Type B pancreatic cell (in vitro differentiated cells): ENCODE data around the gene PPP2R2D. TPM values are rescaled to one million over a fixed set of nuclear protein-coding genes. Genes with fewer than 3 reads are reported as not detected.

Experiments
- DNase-seq: peaks from one replicate; pipeline ENCODE4 v3.0.0; 2021; ENCODE audit warnings: mixed read lengths; ENCODE audit not compliant: unreplicated experiment; ENCODE audit errors: extremely low spot score
- H3K27ac Mint-ChIP-seq: 2 replicates; pipeline ENCODE4 v1.8.0; 2021; ENCODE audit warnings: mild to moderate bottlenecking, mixed read lengths
- H3K27me3 Mint-ChIP-seq: 2 replicates; pipeline ENCODE4 v1.8.0; 2021; ENCODE audit warnings: mixed read lengths
- H3K36me3 Mint-ChIP-seq: 2 replicates; pipeline ENCODE4 v1.8.0; 2021; ENCODE audit warnings: mixed read lengths
- H3K4me1 Mint-ChIP-seq: one replicate; pipeline ENCODE4 v1.8.0; 2021; ENCODE audit warnings: mixed read lengths; ENCODE audit not compliant: unreplicated experiment
- H3K4me3 Mint-ChIP-seq: 2 replicates; pipeline ENCODE4 v1.8.0; 2021; ENCODE audit warnings: mild to moderate bottlenecking, mixed read lengths
- H3K9me3 Mint-ChIP-seq: 2 replicates; pipeline ENCODE4 v1.8.0; 2021; ENCODE audit warnings: mixed read lengths
- CTCF ChIP-seq: fragments of 200-600 bp; sonication (generic); conservative IDR thresholded peaks from 2 replicates; pipeline ENCODE4 v1.5.0; 2021; ENCODE audit warnings: antibody characterized with exemption, mild to moderate bottlenecking
- total RNA-seq: library from RNA; stranded (reverse); gene quantifications from 2 replicates; pipeline ENCODE4 v1.2.1, GENCODE V29; 2021; ENCODE audit warnings: low replicate concordance

PPP2R2D gene
- total RNA-seq, 1 donor from 2014 or later: 38.1 TPM

DNA sequence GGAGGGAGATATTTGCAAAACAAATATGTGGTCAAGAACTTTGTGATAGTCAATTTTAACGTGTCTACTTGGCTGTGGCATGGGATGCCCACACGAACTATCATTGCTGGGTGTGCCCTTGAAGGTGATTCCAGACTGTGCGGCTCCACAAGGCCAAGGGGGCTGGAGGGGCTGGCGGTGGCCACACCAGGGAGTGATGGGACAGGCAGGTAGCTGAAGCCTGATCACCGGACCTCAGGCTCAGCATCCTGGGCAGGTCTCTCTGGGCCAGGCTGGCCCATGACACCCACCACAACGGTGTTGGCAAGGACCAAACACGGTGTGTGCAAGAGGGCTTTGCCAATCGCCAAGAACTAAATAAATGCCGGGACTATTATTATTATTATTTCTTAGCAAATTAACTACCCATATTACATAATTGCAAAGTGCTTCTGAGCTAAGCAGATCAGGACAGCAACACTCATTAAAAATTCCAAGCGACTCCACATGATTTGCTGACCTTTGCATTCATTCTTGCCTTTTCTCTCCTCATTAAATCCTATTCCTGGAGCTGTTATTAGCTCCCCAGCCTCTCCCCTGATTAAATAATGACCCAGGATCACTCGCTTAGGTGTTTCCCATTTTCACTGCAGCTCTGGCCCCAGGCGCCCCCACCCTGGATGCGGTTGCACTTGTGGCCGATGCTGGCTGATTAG, 35.4 kb upstream of the PPP2R2D start:
- Mint-ChIP-seq H3K36me3 (no peaks in the 10 kb centered on the region), H3K27me3 (peaks cover 12% of the 10 kb centered on the region), H3K4me1 (no peaks in the 10 kb centered on the region), H3K27ac (no peak overlapping the region), H3K9me3 (no peaks in the 10 kb centered on the region), H3K4me3 (no peak overlapping the region)
- DNase-seq: no peak
- no peak for TF ChIP-seq CTCF

DNA sequence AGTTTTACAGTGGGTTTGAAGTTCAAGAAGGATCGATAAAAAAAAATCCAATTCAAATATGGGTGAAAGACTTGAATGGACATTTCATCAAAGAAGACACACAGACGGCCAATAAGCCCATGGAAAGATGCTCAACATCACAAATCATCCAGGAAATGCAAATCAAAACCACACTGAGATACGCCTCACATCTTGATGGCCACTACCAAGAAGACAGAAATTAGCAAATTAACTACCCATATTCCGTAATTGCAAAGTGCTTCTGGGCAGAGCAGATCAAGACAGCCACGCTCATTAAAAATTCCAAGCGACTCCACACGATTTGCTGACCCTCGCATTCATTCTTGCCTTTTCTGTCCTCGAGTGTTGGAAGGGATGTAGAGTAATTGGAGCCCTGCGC, 34.1 kb upstream of the PPP2R2D start:
- no peaks in the 10 kb centered on the region for H3K36me3 Mint-ChIP-seq
- no peak for DNase-seq
- no peaks in the 10 kb centered on the region for H3K4me1 Mint-ChIP-seq
- H3K4me3 Mint-ChIP-seq: no peak overlapping the region
- H3K9me3 Mint-ChIP-seq: no peaks in the 10 kb centered on the region
- peaks cover 8% of the 10 kb centered on the region for H3K27me3 Mint-ChIP-seq
- TF ChIP-seq CTCF: no peak
- no peak overlapping the region for H3K27ac Mint-ChIP-seq

GRCh38 chr10:131868436-131868835, 32.4 kb upstream of the PPP2R2D start:
- H3K36me3 Mint-ChIP-seq: no peaks in the 10 kb centered on the region
- H3K4me1 Mint-ChIP-seq: no peaks in the 10 kb centered on the region
- H3K4me3 Mint-ChIP-seq: no peak overlapping the region
- H3K27ac Mint-ChIP-seq: no peak overlapping the region
- TF ChIP-seq CTCF: no peak
- no peak for DNase-seq
- no peaks in the 10 kb centered on the region for H3K9me3 Mint-ChIP-seq
- H3K27me3 Mint-ChIP-seq: peaks cover 4% of the 10 kb centered on the region

- Mint-ChIP-seq H3K36me3 (no peaks in the 10 kb centered on the region), H3K27ac (no peak overlapping the region), H3K4me1 (peaks cover under 1% of the 10 kb centered on the region), H3K27me3 (peaks cover 4% of the 10 kb centered on the region), H3K9me3 (no peaks in the 10 kb centered on the region), H3K4me3 (no peak overlapping the region)
- no peak for TF ChIP-seq CTCF
- no peak for DNase-seq
Observed at GRCh38 chr10:131869344-131869743, 31.5 kb upstream of the PPP2R2D start.

GRCh38 chr10:131870411-131870810, 30.4 kb upstream of the PPP2R2D start:
- Mint-ChIP-seq H3K9me3 (no peaks in the 10 kb centered on the region), H3K36me3 (no peaks in the 10 kb centered on the region), H3K27ac (no peak overlapping the region), H3K27me3 (peaks cover 7% of the 10 kb centered on the region), H3K4me3 (no peak overlapping the region), H3K4me1 (peaks cover 6% of the 10 kb centered on the region)
- DNase-seq: no peak
- no peak for TF ChIP-seq CTCF
